ENCODE measurements around the gene ZNF469. TPM values are rescaled to one million over a fixed set of nuclear protein-coding genes. Genes with fewer than 3 reads are reported as not detected.

ZNF469 gene
- polyA plus RNA-seq, 1 experiment = 1.2 TPM

DNA sequence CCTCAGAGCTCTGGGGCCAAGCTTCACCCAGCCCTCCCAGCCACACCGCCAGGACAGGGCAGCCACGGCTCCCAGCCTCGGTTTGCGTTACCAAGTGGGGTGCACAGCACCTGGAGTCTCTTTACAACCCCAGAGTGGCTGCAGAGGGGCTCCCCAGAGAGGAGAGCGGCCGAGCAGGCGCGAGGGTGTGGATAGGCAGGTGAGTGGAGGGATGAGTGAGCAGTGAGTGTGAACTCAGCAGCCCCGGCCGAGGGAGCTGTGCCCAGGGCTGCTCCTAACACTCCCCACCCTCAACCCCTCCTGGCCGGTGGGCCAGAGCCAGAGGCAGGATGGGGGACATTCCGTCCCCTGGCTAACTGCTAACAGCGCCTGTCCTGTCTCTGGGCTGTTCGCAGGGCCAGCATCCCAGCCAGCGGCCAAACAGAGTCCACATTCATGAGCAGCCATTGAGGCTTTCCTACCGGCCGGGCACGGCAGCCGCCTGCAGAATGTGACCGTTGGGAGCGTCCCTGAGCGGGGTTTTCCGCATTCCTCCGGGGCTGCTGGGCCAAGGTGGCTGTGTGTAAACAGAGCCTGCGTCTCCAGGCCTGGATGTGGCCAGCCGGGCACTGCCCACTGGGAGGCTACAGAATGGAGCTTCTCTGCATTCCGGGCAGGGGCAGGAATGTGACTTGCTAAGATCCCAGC, 5.3 kb downstream of the ZNF469 start:
- Histone ChIP-seq H3K27me3 (ENCODE audit: control insufficient read depth, insufficient read depth, low read length) (no peaks in the 10 kb centered on the region), H3K36me3 (ENCODE audit: control insufficient read depth, insufficient read depth, low read length) (peaks cover 9% of the 10 kb centered on the region), H3K4me3 (ENCODE audit: low read depth, low read length) (no peak overlapping the region)
- TF ChIP-seq, protein P1, sequence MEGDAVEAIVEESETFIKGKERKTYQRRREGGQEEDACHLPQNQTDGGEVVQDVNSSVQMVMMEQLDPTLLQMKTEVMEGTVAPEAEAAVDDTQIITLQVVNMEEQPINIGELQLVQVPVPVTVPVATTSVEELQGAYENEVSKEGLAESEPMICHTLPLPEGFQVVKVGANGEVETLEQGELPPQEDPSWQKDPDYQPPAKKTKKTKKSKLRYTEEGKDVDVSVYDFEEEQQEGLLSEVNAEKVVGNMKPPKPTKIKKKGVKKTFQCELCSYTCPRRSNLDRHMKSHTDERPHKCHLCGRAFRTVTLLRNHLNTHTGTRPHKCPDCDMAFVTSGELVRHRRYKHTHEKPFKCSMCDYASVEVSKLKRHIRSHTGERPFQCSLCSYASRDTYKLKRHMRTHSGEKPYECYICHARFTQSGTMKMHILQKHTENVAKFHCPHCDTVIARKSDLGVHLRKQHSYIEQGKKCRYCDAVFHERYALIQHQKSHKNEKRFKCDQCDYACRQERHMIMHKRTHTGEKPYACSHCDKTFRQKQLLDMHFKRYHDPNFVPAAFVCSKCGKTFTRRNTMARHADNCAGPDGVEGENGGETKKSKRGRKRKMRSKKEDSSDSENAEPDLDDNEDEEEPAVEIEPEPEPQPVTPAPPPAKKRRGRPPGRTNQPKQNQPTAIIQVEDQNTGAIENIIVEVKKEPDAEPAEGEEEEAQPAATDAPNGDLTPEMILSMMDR (IDR thresholded peaks at IDR 0.05; ENCODE audit: insufficient read depth, low read depth, low read length) = no peak
- ChIA-PET CTCF (interaction anchor here (1.1 kb wide), 1 partner anchor 193 kb away, joined by 3 read pairs; no protein-coding TSS in a partner anchor), POLR2A (no interaction called here)
- no peak for DNase-seq (ENCODE audit: low read depth)

DNA sequence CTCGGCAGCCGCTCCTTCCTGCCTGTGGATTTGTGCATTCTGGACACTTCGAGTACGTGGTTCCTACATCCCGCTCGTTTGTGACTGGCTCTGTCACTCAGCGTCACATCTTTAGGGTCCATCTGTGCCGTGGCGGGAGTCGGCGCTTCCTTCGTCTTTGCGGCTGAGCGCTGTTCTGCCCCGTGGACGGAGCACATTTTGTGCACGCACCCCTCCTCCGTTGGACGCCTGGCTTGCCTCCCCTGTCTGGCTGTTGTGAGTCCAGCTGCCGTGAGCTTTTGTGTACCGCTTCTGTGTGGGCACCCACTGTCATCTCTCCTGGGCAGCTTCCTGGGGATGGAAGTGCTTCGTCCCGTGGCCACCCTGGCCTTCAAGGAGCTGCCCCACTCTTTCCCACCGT, 6.4 kb downstream of the ZNF469 start:
- Histone ChIP-seq H3K27me3 (ENCODE audit: control insufficient read depth, insufficient read depth, low read length) (no peaks in the 10 kb centered on the region), H3K4me3 (ENCODE audit: low read depth, low read length) (no peak overlapping the region), H3K36me3 (ENCODE audit: control insufficient read depth, insufficient read depth, low read length) (peaks cover 11% of the 10 kb centered on the region)
- CTCF ChIA-PET = interaction anchor here (1.1 kb wide), 1 partner anchor 194 kb away, joined by 3 read pairs; no protein-coding TSS in a partner anchor
- no peak for DNase-seq (ENCODE audit: low read depth)
- POLR2A ChIA-PET = no interaction called here
- TF ChIP-seq, protein P1 (IDR thresholded peaks at IDR 0.05; ENCODE audit: insufficient read depth, low read depth, low read length) = no peak

DNA sequence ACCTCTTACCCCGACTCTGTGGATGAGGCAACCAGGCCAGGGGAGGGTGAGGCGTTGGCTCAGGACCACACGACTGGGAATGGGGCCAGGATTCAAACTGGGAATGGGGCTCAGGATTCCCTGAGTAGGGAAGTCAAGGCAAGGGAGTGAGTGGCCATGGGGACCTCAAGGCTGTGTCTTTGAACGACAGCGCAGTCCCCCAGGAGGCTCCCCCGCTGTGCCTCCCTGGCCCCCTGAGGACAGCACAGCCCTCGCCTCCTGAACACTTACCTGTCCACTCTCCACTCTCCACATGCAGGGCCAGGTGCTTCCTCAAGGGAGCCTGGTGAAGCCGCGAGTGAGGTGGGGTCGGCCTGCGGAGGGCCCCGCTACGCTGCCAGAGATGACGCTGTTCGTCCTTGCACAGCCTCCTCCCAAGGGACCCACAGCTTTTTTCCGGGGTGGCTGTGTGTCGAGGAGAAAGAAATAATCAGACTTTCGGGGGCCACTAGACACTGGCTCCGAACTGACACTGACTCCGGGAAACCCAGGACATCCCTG, 6.9 kb downstream of the ZNF469 start:
- peaks cover 12% of the 10 kb centered on the region for H3K36me3 ChIP-seq (ENCODE audit: control insufficient read depth, insufficient read depth, low read length)
- CTCF ChIA-PET = interaction anchor here (1.1 kb wide), 1 partner anchor 195 kb away, joined by 3 read pairs; no protein-coding TSS in a partner anchor
- no peaks in the 10 kb centered on the region for H3K27me3 ChIP-seq (ENCODE audit: control insufficient read depth, insufficient read depth, low read length)
- no peak overlapping the region for H3K4me3 ChIP-seq (ENCODE audit: low read depth, low read length)
- TF ChIP-seq, protein P1 (IDR thresholded peaks at IDR 0.05; ENCODE audit: insufficient read depth, low read depth, low read length) = no peak
- POLR2A ChIA-PET = no interaction called here
- no peak for DNase-seq (ENCODE audit: low read depth)

DNA sequence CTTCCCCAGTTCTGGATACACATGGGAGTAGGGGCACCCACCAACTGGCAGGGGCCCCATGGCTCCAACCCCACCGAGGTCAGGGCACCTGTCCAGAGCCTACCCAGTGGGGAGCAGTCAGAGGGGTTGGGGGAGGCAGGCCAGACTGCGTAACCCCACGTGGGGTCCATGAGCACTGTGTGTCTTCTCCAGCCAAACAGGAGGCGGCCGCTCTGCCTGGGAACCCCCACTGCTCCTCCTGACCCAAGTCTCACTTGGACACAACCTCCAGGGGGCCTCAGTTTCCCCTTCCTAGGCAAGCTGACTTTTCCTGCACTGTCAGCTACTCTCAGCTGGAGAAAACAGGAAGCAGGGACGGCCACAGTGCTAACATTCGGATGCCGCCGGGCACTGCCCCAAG, 7.5 kb downstream of the ZNF469 start:
- H3K4me3 ChIP-seq (ENCODE audit: low read depth, low read length) = no peak overlapping the region
- ChIA-PET CTCF (no interaction called here), POLR2A (no interaction called here)
- peaks cover 12% of the 10 kb centered on the region for H3K36me3 ChIP-seq (ENCODE audit: control insufficient read depth, insufficient read depth, low read length)
- TF ChIP-seq, protein P1 (IDR thresholded peaks at IDR 0.05; ENCODE audit: insufficient read depth, low read depth, low read length) = no peak
- no peak for DNase-seq (ENCODE audit: low read depth)
- no peaks in the 10 kb centered on the region for H3K27me3 ChIP-seq (ENCODE audit: control insufficient read depth, insufficient read depth, low read length)

DNA sequence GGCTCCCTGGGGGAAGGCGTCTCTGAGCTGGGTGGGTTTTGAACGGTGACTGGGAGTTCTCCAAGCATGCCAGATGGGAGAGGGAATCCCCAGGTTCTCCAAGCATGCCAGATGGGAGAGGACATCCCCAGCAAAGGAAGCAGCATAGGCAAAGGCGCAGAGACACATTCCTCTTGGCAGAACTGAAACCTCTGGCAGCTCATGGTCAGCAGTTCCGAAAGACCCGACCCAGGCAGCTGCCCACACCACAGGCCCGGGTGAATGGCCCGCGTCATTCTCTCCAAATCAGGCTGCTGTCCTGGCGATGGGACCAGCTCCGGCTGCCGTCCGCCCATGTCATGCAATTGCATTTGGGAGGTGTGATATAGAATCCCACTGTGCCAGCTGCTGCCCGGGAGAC, 8.0 kb downstream of the ZNF469 start:
- Histone ChIP-seq H3K27me3 (ENCODE audit: control insufficient read depth, insufficient read depth, low read length) (no peaks in the 10 kb centered on the region), H3K36me3 (ENCODE audit: control insufficient read depth, insufficient read depth, low read length) (peaks cover 13% of the 10 kb centered on the region), H3K4me3 (ENCODE audit: low read depth, low read length) (no peak overlapping the region)
- TF ChIP-seq, protein P1 (IDR thresholded peaks at IDR 0.05; ENCODE audit: insufficient read depth, low read depth, low read length) = no peak
- ChIA-PET POLR2A (interaction anchor here (0.6 kb wide), 1 partner anchor 302 kb away, joined by 3 read pairs; no protein-coding TSS in a partner anchor), CTCF (no interaction called here)
- DNase-seq (ENCODE audit: low read depth) = no peak
